HEK293 (cell line): Measurements from ENCODE around the gene B4GAT1.

ENCODE experiments used
- CTCF ChIP-seq: fragments of 450-650 bp; formaldehyde crosslinking; IDR thresholded peaks from 2 replicates; pipeline ENCODE4 v1.5.1; 2016; ENCODE audit warnings: missing biosample characterization, missing genetic modification characterization
- GLIS1 ChIP-seq: fragments of 450-650 bp; formaldehyde crosslinking; IDR thresholded peaks from 2 replicates; pipeline ENCODE4 v1.5.1; 2016; ENCODE audit warnings: missing biosample characterization, missing genetic modification characterization
- HOXA7 ChIP-seq: sonication (generic); formaldehyde crosslinking; IDR thresholded peaks from 2 replicates; pipeline ENCODE4 v1.8.1; 2022; ENCODE audit warnings: missing genetic modification reagents, borderline replicate concordance
- PRDM10 ChIP-seq: fragments of 450-650 bp; formaldehyde crosslinking; IDR thresholded peaks from 2 replicates; pipeline ENCODE4 v1.5.1; 2016; ENCODE audit warnings: missing biosample characterization, missing genetic modification characterization
- ZNF423 ChIP-seq: fragments of 450-650 bp; formaldehyde crosslinking; IDR thresholded peaks from 2 replicates; pipeline ENCODE4 v1.5.1; 2016; ENCODE audit warnings: missing biosample characterization, missing genetic modification characterization
- ZNF629 ChIP-seq: fragments of 450-650 bp; formaldehyde crosslinking; IDR thresholded peaks from 2 replicates; pipeline ENCODE4 v1.5.1; 2017; ENCODE audit warnings: missing biosample characterization, missing genetic modification characterization
- ZNF639 ChIP-seq: fragments of 450-650 bp; formaldehyde crosslinking; IDR thresholded peaks from 2 replicates; pipeline ENCODE4 v1.5.1; 2016; ENCODE audit warnings: missing biosample characterization, missing genetic modification characterization

- TF ChIP-seq HOXA7 (no peak), CTCF (no peak), ZNF423 (tag by site-specific recombination) (no peak), ZNF639 (tag by site-specific recombination) (no peak), PRDM10 (tag by site-specific recombination) (no peak), ZNF629 (tag by site-specific recombination) (no peak), GLIS1 (tag by site-specific recombination) (no peak)
Measured at GRCh38 chr11:66314561-66315497, 32.6 kb downstream of the B4GAT1 start.
